Measurements from ENCODE around the gene C3. TPM values are rescaled to one million over a fixed set of nuclear protein-coding genes. Genes with fewer than 3 reads are reported as not detected.
"Not testable (repeated sequence)": the region's sequence is repeated elsewhere in the genome, so short reads cannot be mapped to it uniquely, and the experiment has no call there.

Gene C3
- total RNA-seq, 1 donor from 2014 or later, result 1.5 TPM

- Histone ChIP-seq H4K20me1 (ENCODE audit: low read depth) (no peaks in the 10 kb centered on the region), H3K9me3 (ENCODE audit: low read depth) (no peaks in the 10 kb centered on the region), H2AFZ (replicated peaks) (no peak overlapping the region), H3K4me2 (peak overlapping the region; percentile 12), H3K4me3 (peak overlapping the region; percentile 7), H3K79me2 (ENCODE audit: low read depth) (no peaks in the 10 kb centered on the region), H3K9ac (no peak overlapping the region), H3K27ac (no peak overlapping the region), H3K27me3 (peaks cover 43% of the 10 kb centered on the region), H3K4me1 (no peaks in the 10 kb centered on the region), H3F3A (ENCODE audit: low read depth) (no peaks in the 10 kb centered on the region), H3K36me3 (no peaks in the 10 kb centered on the region)
- H3K36me3 Mint-ChIP-seq, result no peaks in the 10 kb centered on the region
- no peak for TF ChIP-seq EZH2 (IDR thresholded peaks at IDR 0.05)
- TF ChIP-seq CTCF (IDR thresholded peaks at IDR 0.05), result no peak
- no peak for TF ChIP-seq EZH2phosphoT487 (IDR thresholded peaks at IDR 0.05)
- H3K4me3 Mint-ChIP-seq, result no peak overlapping the region
- no peak for DNase-seq (ENCODE audit: low spot score)
- H3K4me1 Mint-ChIP-seq, result no peaks in the 10 kb centered on the region
- peaks cover 2% of the 10 kb centered on the region for H3K9me3 Mint-ChIP-seq
- H3K27ac Mint-ChIP-seq, result no peak overlapping the region
- peaks cover 37% of the 10 kb centered on the region for H3K27me3 Mint-ChIP-seq (ENCODE audit: insufficient read depth, low read depth)
These were observed 9.4 kb downstream of the C3 start for GRCh38 chr19:6711078-6711361.

GRCh38 chr19:6710273-6711077 is 10.0 kb downstream of the C3 start:
- H3F3A ChIP-seq (ENCODE audit: low read depth), result no peaks in the 10 kb centered on the region
- no peak overlapping the region for H3K27ac Mint-ChIP-seq
- H3K79me2 ChIP-seq (ENCODE audit: low read depth), result no peaks in the 10 kb centered on the region
- peaks cover 2% of the 10 kb centered on the region for H3K9me3 Mint-ChIP-seq
- H3K4me3 Mint-ChIP-seq, result no peak overlapping the region
- TF ChIP-seq CTCF (IDR thresholded peaks at IDR 0.05) (peak; percentile 48), EZH2 (IDR thresholded peaks at IDR 0.05) (peak; percentile 43), EZH2phosphoT487 (IDR thresholded peaks at IDR 0.05) (no peak)
- peaks cover 35% of the 10 kb centered on the region for H3K27me3 Mint-ChIP-seq (ENCODE audit: insufficient read depth, low read depth)
- peak overlapping the region; percentile 7 for H3K4me3 ChIP-seq
- no peaks in the 10 kb centered on the region for H4K20me1 ChIP-seq (ENCODE audit: low read depth)
- H3K36me3 ChIP-seq, result no peaks in the 10 kb centered on the region
- H3K27ac ChIP-seq, result no peak overlapping the region
- no peaks in the 10 kb centered on the region for H3K4me1 ChIP-seq
- H2AFZ ChIP-seq (replicated peaks), result peak overlapping the region; percentile 93
- no peaks in the 10 kb centered on the region for H3K4me1 Mint-ChIP-seq
- no peaks in the 10 kb centered on the region for H3K9me3 ChIP-seq (ENCODE audit: low read depth)
- no peaks in the 10 kb centered on the region for H3K36me3 Mint-ChIP-seq
- H3K27me3 ChIP-seq, result peaks cover 43% of the 10 kb centered on the region
- H3K4me2 ChIP-seq, result peak overlapping the region; percentile 12
- no peak overlapping the region for H3K9ac ChIP-seq
- DNase-seq (ENCODE audit: low spot score), result peak; percentile 60

- H3K36me3 Mint-ChIP-seq, result no peaks in the 10 kb centered on the region
These were observed 10.9 kb downstream of the C3 start for GRCh38 chr19:6709549-6709948.

GRCh38 chr19:6708913-6709312 is 11.5 kb downstream of the C3 start:
- not testable (repeated sequence) for H3K4me1 Mint-ChIP-seq; H3K79me2 ChIP-seq (ENCODE audit: low read depth); H3K36me3 Mint-ChIP-seq; H3F3A ChIP-seq (ENCODE audit: low read depth); H3K27ac ChIP-seq; H3K4me1 ChIP-seq; H3K36me3 ChIP-seq; H3K27ac Mint-ChIP-seq; DNase-seq (ENCODE audit: low spot score); H3K9me3 Mint-ChIP-seq; H3K9me3 ChIP-seq (ENCODE audit: low read depth); H4K20me1 ChIP-seq (ENCODE audit: low read depth); H3K4me3 ChIP-seq; H3K4me3 Mint-ChIP-seq; H3K4me2 ChIP-seq; H2AFZ ChIP-seq (replicated peaks); H3K9ac ChIP-seq
- H3K27me3 Mint-ChIP-seq (ENCODE audit: insufficient read depth, low read depth), result peaks cover 35% of the 10 kb centered on the region
- peaks cover 43% of the 10 kb centered on the region for H3K27me3 ChIP-seq

More at GRCh38 chr19:6709549-6709948, 10.9 kb downstream of the C3 start:
- no peak overlapping the region for H3K4me2 ChIP-seq
- no peak for DNase-seq (ENCODE audit: low spot score)
- no peaks in the 10 kb centered on the region for H4K20me1 ChIP-seq (ENCODE audit: low read depth)
- H3K79me2 ChIP-seq (ENCODE audit: low read depth), result no peaks in the 10 kb centered on the region
- H3K9me3 ChIP-seq (ENCODE audit: low read depth), result no peaks in the 10 kb centered on the region
- Mint-ChIP-seq H3K27me3 (ENCODE audit: insufficient read depth, low read depth) (peaks cover 35% of the 10 kb centered on the region), H3K9me3 (peaks cover 2% of the 10 kb centered on the region), H3K4me3 (no peak overlapping the region), H3K4me1 (no peaks in the 10 kb centered on the region), H3K27ac (no peak overlapping the region)
- no peak overlapping the region for H3K9ac ChIP-seq
- no peaks in the 10 kb centered on the region for H3K36me3 ChIP-seq
- no peak overlapping the region for H2AFZ ChIP-seq (replicated peaks)
- peaks cover 43% of the 10 kb centered on the region for H3K27me3 ChIP-seq
- H3K4me3 ChIP-seq, result no peak overlapping the region
- H3F3A ChIP-seq (ENCODE audit: low read depth), result no peaks in the 10 kb centered on the region
- no peaks in the 10 kb centered on the region for H3K4me1 ChIP-seq
- no peak overlapping the region for H3K27ac ChIP-seq
- TF ChIP-seq EZH2phosphoT487 (IDR thresholded peaks at IDR 0.05) (no peak), EZH2 (IDR thresholded peaks at IDR 0.05) (no peak)
